Measurements from ENCODE around the gene ANP32B. TPM values are rescaled to one million over a fixed set of nuclear protein-coding genes. Genes with fewer than 3 reads are reported as not detected.
A peak's percentile ranks its signal among the peaks of the same experiment; 100 is the strongest.

Gene ANP32B
- total RNA-seq, 1 donor from 2014 or later, result 98.5 TPM

- FAIRE-seq (no peak), DNase-seq (ENCODE audit: low read depth) (no peak)
- H3K4me3 ChIP-seq (ENCODE audit: insufficient read depth, low read depth, low read length), result no peak overlapping the region
- TF ChIP-seq CTCF (IDR thresholded peaks at IDR 0.05; ENCODE audit: insufficient read depth, low read depth, low read length), result no peak
- Mint-ChIP-seq H3K27me3 (ENCODE audit: low read depth, unreplicated experiment) (peaks cover 8% of the 10 kb centered on the region), H3K9me3 (ENCODE audit: unreplicated experiment) (no peaks in the 10 kb centered on the region), H3K36me3 (ENCODE audit: low read depth, unreplicated experiment) (no peaks in the 10 kb centered on the region), H3K27ac (ENCODE audit: unreplicated experiment) (peak overlapping the region; percentile 22), H3K4me1 (ENCODE audit: low read depth, unreplicated experiment) (peaks cover 20% of the 10 kb centered on the region), H3K4me3 (ENCODE audit: unreplicated experiment) (peak overlapping the region; percentile 75)
- no peak overlapping the region for H3K27ac ChIP-seq (ENCODE audit: low read depth, low read length)
- no peaks in the 10 kb centered on the region for H3K27me3 ChIP-seq (ENCODE audit: insufficient read depth, low read length)
- H3K9me3 ChIP-seq (ENCODE audit: insufficient read depth, low read depth, low read length), result no peaks in the 10 kb centered on the region
- H3K36me3 ChIP-seq (ENCODE audit: insufficient read depth, low read length), result no peaks in the 10 kb centered on the region
- peaks cover 28% of the 10 kb centered on the region for H3K79me2 ChIP-seq (ENCODE audit: insufficient read depth, low read length)
- peaks cover 11% of the 10 kb centered on the region for H4K20me1 ChIP-seq (ENCODE audit: insufficient read depth, low read length)
- H3K4me1 ChIP-seq (ENCODE audit: insufficient read depth, low read length), result peaks cover 12% of the 10 kb centered on the region
- H3K4me2 ChIP-seq (ENCODE audit: low read length), result no peak overlapping the region
- no peak overlapping the region for H3K9ac ChIP-seq (ENCODE audit: low read length)
- H2AFZ ChIP-seq (ENCODE audit: low read depth, low read length), result no peak overlapping the region
These were observed 2.0 kb upstream of the ANP32B start for GRCh38 chr9:97980918-97981845.

- no peaks in the 10 kb centered on the region for H3K9me3 ChIP-seq (ENCODE audit: insufficient read depth, low read depth, low read length)
- no peaks in the 10 kb centered on the region for H3K36me3 ChIP-seq (ENCODE audit: insufficient read depth, low read length)
- H3K4me2 ChIP-seq (ENCODE audit: low read length), result peak overlapping the region; percentile 91
- peak overlapping the region; percentile 59 for H3K4me3 ChIP-seq (ENCODE audit: insufficient read depth, low read depth, low read length)
- Mint-ChIP-seq H3K27ac (ENCODE audit: unreplicated experiment) (peak overlapping the region; percentile 22), H3K4me1 (ENCODE audit: low read depth, unreplicated experiment) (peaks cover 25% of the 10 kb centered on the region), H3K27me3 (ENCODE audit: low read depth, unreplicated experiment) (peaks cover 8% of the 10 kb centered on the region), H3K36me3 (ENCODE audit: low read depth, unreplicated experiment) (no peaks in the 10 kb centered on the region), H3K9me3 (ENCODE audit: unreplicated experiment) (no peaks in the 10 kb centered on the region), H3K4me3 (ENCODE audit: unreplicated experiment) (peak overlapping the region; percentile 75)
- FAIRE-seq (no peak), DNase-seq (ENCODE audit: low read depth) (no peak)
- H3K27ac ChIP-seq (ENCODE audit: low read depth, low read length), result peak overlapping the region; percentile 23
- H3K9ac ChIP-seq (ENCODE audit: low read length), result peak overlapping the region; percentile 97
- peak overlapping the region; percentile 88 for H2AFZ ChIP-seq (ENCODE audit: low read depth, low read length)
- H4K20me1 ChIP-seq (ENCODE audit: insufficient read depth, low read length), result peaks cover 18% of the 10 kb centered on the region
- H3K4me1 ChIP-seq (ENCODE audit: insufficient read depth, low read length), result peaks cover 12% of the 10 kb centered on the region
- no peak for TF ChIP-seq EZH2 (IDR thresholded peaks at IDR 0.05; ENCODE audit: insufficient read depth, low read length)
- no peak for TF ChIP-seq CTCF (IDR thresholded peaks at IDR 0.05; ENCODE audit: insufficient read depth, low read depth, low read length)
- H3K27me3 ChIP-seq (ENCODE audit: insufficient read depth, low read length), result no peaks in the 10 kb centered on the region
- peaks cover 37% of the 10 kb centered on the region for H3K79me2 ChIP-seq (ENCODE audit: insufficient read depth, low read length)
These were observed 1.1 kb upstream of the ANP32B start for GRCh38 chr9:97981846-97982682.

All from astrocyte (in vitro differentiated cells and primary cell).